ENCODE data around the gene FAM50A. TPM values are rescaled to one million over a fixed set of nuclear protein-coding genes. Genes with fewer than 3 reads are reported as not detected.

FAM50A gene
- total and polyA plus RNA-seq, 2 of the 4 experiments (the other 2 are of a cell fraction) = 46.4 to 119 TPM

DNA sequence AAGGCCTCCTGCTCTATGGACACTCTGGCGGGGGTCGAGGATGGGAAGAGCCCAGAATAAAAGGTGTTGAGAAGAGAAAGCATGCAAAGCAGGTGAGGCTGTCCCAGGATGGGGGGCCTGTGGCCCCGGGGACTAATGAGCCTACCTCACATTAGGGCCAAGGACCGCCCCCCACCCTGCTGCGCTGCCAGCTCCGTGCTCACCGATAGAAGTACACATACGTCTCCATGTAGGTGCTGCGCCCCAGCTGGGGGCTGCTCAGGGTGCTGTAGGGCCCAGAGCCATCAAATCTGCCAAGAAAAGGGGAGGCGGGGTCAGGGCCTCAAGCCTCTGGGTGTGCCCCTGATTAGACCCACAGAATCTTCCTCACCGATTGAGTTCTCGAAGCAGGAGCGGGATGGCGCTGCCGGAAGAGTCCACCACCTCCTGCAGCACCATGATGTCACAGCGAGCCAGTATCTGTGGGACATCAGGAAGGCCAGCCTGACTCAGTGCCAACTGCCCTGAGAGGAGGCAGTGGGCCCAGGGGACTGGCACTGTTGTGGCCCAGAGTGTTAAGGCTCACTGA lies 39.2 kb upstream of the FAM50A start:
- Histone ChIP-seq H2BK15ac (ENCODE audit: low read depth, low read length) (no peak overlapping the region), H3K27ac (ENCODE audit: insufficient read depth, low read length) (no peak overlapping the region), H2AK5ac (ENCODE audit: low read depth, low read length) (no peak overlapping the region), H3K4me2 (ENCODE audit: low read depth, low read length) (no peak overlapping the region), H3K56ac (ENCODE audit: extremely low read depth, insufficient read depth, low read length) (no peak overlapping the region), H3K9ac (ENCODE audit: low read depth, low read length) (no peak overlapping the region), H3K4me1 (ENCODE audit: control insufficient read depth, insufficient read depth, low read length) (peaks cover 5% of the 10 kb centered on the region), H3K9me3 (ENCODE audit: control insufficient read depth, insufficient read depth, low read length) (no peaks in the 10 kb centered on the region), H4K8ac (ENCODE audit: low read depth in 2 of 2, low read length in 2 of 2) (no peak overlapping the region), H2AFZ (replicated peaks; ENCODE audit: low read length, poor library complexity) (no peak overlapping the region), H3K4ac (ENCODE audit: low read depth, low read length) (no peak overlapping the region), H3K4me3 (ENCODE audit: insufficient read depth, low read depth, low read length) (no peak overlapping the region), H4K5ac (ENCODE audit: low read depth, low read length) (no peak overlapping the region), H4K20me1 (ENCODE audit: insufficient read depth, low read length) (peaks cover 28% of the 10 kb centered on the region), H2BK120ac (ENCODE audit: low read depth, low read length) (no peak overlapping the region), H2BK5ac (ENCODE audit: low read depth, low read length, poor library complexity, severe bottlenecking) (no peak overlapping the region), H3K79me1 (ENCODE audit: low read depth in 1 of 2, low read length in 2 of 2) (peaks cover 11 to 24% of the 10 kb centered on the region in 2 experiments), H2BK20ac (ENCODE audit: low read depth, low read length) (no peak overlapping the region), H3K14ac (replicated peaks; ENCODE audit: low read depth, low read length) (no peak overlapping the region), H3K9me1 (ENCODE audit: insufficient read depth, low read length) (no peaks in the 10 kb centered on the region), H3K36me3 (ENCODE audit: control insufficient read depth, insufficient read depth, low read length) (peaks cover 13% of the 10 kb centered on the region), H4K91ac (ENCODE audit: insufficient read depth, low read depth, low read length) (no peak overlapping the region), H3K18ac (ENCODE audit: low read depth, low read length) (no peak overlapping the region), H3K27me3 (ENCODE audit: control insufficient read depth, insufficient read depth, low read length) (no peaks in the 10 kb centered on the region), H2AK9ac (replicated peaks; ENCODE audit: low read depth, low read length, poor library complexity) (no peak overlapping the region), H3K23ac (ENCODE audit: low read depth, low read length) (no peak overlapping the region)
- intact Hi-C loops (cut with micrococcal nuclease) (no loop called here), in situ Hi-C loops (cut with MboI; ENCODE audit: low sequenced_read_pairs) (no loop called here), dilution Hi-C loops (cut with HindIII; ENCODE audit: low sequenced_read_pairs, unreplicated experiment) (no loop called here)
- WGBS, 2 experiments (ENCODE audit: extremely low coverage in 2 of 2, insufficient read length in 1 of 2) = 83% methylated on average over 1 of the region's 16 CpGs; no CpG with 5 or more reads in 1 of the 2 experiments
- no TSS peak for BruUV-seq (replicated peaks)
- DNase-seq = no peak
- POLR2A ChIA-PET (ENCODE audit: unreplicated experiment) = no interaction called here
- TF ChIP-seq RCOR1 (IDR thresholded peaks at IDR 0.05; ENCODE audit: insufficient replicate concordance, low read length) (no peak), MAZ (IDR thresholded peaks at IDR 0.05; ENCODE audit: borderline replicate concordance, low read depth, low read length) (no peak), POLR2A (IDR thresholded peaks at IDR 0.05; ENCODE audit: low read depth, low read length) (no peak), NFE2L2 (IDR thresholded peaks at IDR 0.05; ENCODE audit: low read depth, low read length) (no peak), MAFK (IDR thresholded peaks at IDR 0.05; ENCODE audit: low read depth, low read length) (no peak), MXI1 (IDR thresholded peaks at IDR 0.05; ENCODE audit: borderline replicate concordance, low read depth, low read length) (no peak), SMC3 (IDR thresholded peaks at IDR 0.05; ENCODE audit: low read depth, low read length) (no peak), FOS (IDR thresholded peaks at IDR 0.05; ENCODE audit: low read depth, low read length) (no peak), BHLHE40 (IDR thresholded peaks at IDR 0.05; ENCODE audit: low read depth, low read length) (no peak), RFX5 (IDR thresholded peaks at IDR 0.05; ENCODE audit: low read depth, low read length) (no peak)
- TF ChIP-seq, protein P1, sequence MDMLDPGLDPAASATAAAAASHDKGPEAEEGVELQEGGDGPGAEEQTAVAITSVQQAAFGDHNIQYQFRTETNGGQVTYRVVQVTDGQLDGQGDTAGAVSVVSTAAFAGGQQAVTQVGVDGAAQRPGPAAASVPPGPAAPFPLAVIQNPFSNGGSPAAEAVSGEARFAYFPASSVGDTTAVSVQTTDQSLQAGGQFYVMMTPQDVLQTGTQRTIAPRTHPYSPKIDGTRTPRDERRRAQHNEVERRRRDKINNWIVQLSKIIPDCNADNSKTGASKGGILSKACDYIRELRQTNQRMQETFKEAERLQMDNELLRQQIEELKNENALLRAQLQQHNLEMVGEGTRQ (IDR thresholded peaks at IDR 0.05; ENCODE audit: low read depth, low read length) = no peak
- ATAC-seq (ENCODE audit: low read depth) = no peak
- CTCF ChIA-PET = no interaction called here
